BLaER1 (cell line): ENCODE results near the gene CX3CR1.

Experiments
- H3K27ac ChIP-seq: shearing (Covaris generic); formaldehyde crosslinking; 2 replicates; pipeline ENCODE4 v1.8.1; 2022
- H3K27me3 ChIP-seq: shearing (Covaris generic); formaldehyde crosslinking; 2 replicates; pipeline ENCODE4 v1.8.1; 2022
- H3K36me3 ChIP-seq: shearing (Covaris generic); formaldehyde crosslinking; 2 replicates; pipeline ENCODE4 v1.8.1; 2022
- H3K4me1 ChIP-seq: shearing (Covaris generic); formaldehyde crosslinking; 2 replicates; pipeline ENCODE4 v1.8.1; 2022
- H3K4me2 ChIP-seq: shearing (Covaris generic); formaldehyde crosslinking; 2 replicates; pipeline ENCODE4 v1.8.1; 2022
- H3K4me3 ChIP-seq: shearing (Covaris generic); formaldehyde crosslinking; 2 replicates; pipeline ENCODE4 v1.8.1; 2022
- H3K9ac ChIP-seq: shearing (Covaris generic); formaldehyde crosslinking; 2 replicates; pipeline ENCODE4 v1.8.1; 2022
- H3K9me3 ChIP-seq: shearing (Covaris generic); formaldehyde crosslinking; 2 replicates; pipeline ENCODE4 v1.8.1; 2022
- H4K20me1 ChIP-seq: shearing (Covaris generic); formaldehyde crosslinking; 2 replicates; pipeline ENCODE4 v1.8.1; 2022
- Cebpa-rat ChIP-seq: shearing (Covaris generic); IDR thresholded peaks from 2 replicates; pipeline ENCODE4 v1.8.1; 2022

CX3CR1 gene

DNA sequence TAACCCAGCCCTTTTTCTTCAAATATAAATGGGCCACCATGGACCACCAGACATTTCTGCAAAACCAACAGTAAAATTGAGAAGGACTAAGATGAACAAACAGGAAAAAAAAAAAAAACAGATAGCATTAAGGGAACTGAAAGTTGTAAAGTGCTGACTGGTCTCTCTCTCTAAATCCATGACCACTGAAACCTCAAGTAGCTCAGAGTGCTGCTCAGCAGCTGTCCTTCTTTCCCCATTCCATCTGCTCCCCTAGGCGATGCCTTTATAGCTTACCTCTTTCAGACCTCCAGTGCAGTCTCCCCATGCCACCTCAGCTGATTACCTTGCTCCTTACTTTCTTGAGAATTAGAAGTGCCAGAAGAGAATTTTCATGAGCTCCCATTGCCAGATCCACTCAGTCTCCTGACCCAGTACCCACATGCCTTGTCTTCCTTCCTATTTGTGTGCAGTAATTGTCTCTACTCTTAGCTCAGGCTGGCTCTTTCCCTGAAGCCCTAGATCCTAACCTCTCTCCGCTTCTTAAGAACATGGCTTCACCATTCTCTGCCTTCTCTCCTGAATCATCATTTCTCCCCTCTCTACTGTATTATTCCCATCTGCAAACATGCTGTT is 63.6 kb downstream of the CX3CR1 start:
- Histone ChIP-seq H3K36me3 (no peaks in the 10 kb centered on the region), H3K9me3 (no peaks in the 10 kb centered on the region), H3K27ac (no peak overlapping the region), H3K4me1 (peaks cover 31% of the 10 kb centered on the region), H3K4me3 (no peak overlapping the region), H3K9ac (no peak overlapping the region), H4K20me1 (no peaks in the 10 kb centered on the region), H3K4me2 (peak overlapping the region; percentile 59), H3K27me3 (no peaks in the 10 kb centered on the region)
- no peak for TF ChIP-seq Cebpa-rat

- H3K9ac ChIP-seq = no peak overlapping the region
- no peaks in the 10 kb centered on the region for H3K36me3 ChIP-seq
- no peak overlapping the region for H3K27ac ChIP-seq
- no peaks in the 10 kb centered on the region for H4K20me1 ChIP-seq
- H3K4me2 ChIP-seq = no peak overlapping the region
- no peak overlapping the region for H3K4me3 ChIP-seq
- no peaks in the 10 kb centered on the region for H3K9me3 ChIP-seq
- no peaks in the 10 kb centered on the region for H3K27me3 ChIP-seq
- no peak for TF ChIP-seq Cebpa-rat
- peaks cover 21% of the 10 kb centered on the region for H3K4me1 ChIP-seq
Measured at GRCh38 chr3:39213613-39214012, 66.2 kb downstream of the CX3CR1 start.
